HG03025 (cell line): Measurements from ENCODE around the gene WEE2.

Experiments
- ATAC-seq: cut with Tn5 transposase; IDR thresholded peaks from one replicate; pipeline ENCODE4 v1.9.1; 2021; ENCODE audit warnings: mild to moderate bottlenecking, moderate library complexity; ENCODE audit not compliant: unreplicated experiment, low FRiP score

Gene WEE2

GRCh38 chr7:141708351-141708750 lies at the start of gene WEE2:
Gene WEE2, plus strand, starts transcription at chr7:141708353. Its CDS starts 406 bp downstream, at chr7:141708759.
- ATAC-seq = no peak

GRCh38 chr7:141659501-141659900 lies 48.7 kb upstream of the WEE2 start:
- no peak for ATAC-seq

DNA sequence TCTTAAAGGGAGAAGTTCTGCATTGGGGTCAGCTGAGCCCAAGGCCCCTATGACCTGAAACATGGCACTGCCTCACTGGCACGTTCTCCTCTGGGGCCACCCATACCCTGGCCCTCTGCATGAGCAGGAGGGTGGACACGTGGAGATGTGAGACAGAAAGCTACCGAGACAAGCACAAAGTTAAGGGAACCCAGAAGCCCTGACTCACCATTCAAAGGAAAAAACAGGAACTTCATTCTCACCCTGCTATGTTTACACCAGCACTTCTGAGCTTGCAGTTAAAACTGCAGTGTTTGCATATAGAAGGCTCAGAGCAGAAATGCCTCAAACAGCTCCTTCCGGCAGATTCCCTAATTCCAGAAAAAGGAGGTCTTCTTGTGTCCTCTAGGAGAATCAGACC lies 47.9 kb upstream of the WEE2 start:
- ATAC-seq = no peak

- no peak for ATAC-seq
Measured at GRCh38 chr7:141663081-141663849, 44.9 kb upstream of the WEE2 start.

DNA sequence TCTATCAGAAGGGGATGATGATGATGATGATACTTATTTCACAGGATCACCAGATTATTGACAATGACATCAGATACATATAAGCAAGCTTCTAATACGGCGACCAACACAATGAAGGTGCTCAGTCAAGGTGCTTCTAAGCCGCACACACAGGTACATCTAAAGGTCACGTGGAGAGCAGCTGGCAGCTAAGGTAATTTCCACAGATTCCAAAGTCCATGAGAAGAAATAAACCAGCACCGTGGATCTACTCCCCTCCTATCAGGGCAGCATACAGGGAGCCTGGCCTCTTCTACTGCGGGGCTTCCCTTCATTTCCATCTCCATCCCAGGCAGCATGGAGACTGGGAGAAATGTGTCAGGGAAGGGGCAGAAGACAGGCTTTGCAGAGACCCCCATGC lies 43.7 kb upstream of the WEE2 start:
- no peak for ATAC-seq

- ATAC-seq = no peak
Measured at GRCh38 chr7:141665208-141666035, 42.7 kb upstream of the WEE2 start.

- ATAC-seq = no peak
Measured at GRCh38 chr7:141666071-141666470, 42.1 kb upstream of the WEE2 start.

- no peak for ATAC-seq
Measured at GRCh38 chr7:141668853-141669252, 39.3 kb upstream of the WEE2 start.

- ATAC-seq = no peak
Measured at GRCh38 chr7:141671705-141672496, 36.3 kb upstream of the WEE2 start.

GRCh38 chr7:141673346-141673745 lies 34.8 kb upstream of the WEE2 start:
- ATAC-seq = no peak

DNA sequence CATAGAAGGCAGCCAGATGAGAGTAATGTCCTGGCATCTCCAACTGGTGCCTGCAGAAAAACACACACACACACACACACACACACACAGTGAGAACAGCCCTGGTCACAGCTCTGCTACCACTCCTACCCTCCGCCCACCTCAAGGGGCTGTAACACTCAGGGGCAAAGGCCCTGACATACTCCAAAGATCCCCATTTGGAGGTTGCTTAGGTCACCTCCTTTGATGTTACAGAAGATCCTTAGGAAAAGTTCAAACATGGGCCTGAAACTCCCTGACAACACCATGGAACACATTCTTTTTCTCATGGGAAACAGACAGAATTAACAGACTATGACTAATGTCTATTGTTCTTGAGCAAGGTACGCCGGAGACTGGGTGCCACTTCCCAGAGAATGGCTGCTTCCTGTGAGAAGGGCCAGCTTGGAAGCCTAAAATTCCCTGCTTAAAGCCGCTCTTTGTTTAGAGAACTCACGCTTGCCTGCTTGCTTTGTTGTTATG lies 33.9 kb upstream of the WEE2 start:
- no peak for ATAC-seq

DNA sequence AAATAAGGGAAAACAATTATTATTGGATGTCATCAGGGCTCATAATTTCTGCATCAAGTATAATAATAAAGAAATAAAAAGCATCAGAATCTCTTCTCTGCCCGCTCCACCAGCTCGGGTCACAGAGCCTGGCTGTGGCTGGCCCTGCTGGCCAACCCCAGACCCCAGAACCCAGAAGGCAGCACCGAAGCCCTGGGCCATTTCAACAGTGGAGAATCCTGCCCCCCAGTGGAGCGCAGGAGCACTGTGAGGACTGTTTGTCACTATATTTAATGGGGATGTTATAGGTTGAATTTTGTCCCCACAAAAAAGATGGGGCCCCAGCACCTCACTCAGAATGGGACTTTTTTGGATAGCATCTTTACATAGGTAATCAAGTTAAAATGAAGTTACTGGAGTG lies 33.5 kb upstream of the WEE2 start:
- no peak for ATAC-seq

DNA sequence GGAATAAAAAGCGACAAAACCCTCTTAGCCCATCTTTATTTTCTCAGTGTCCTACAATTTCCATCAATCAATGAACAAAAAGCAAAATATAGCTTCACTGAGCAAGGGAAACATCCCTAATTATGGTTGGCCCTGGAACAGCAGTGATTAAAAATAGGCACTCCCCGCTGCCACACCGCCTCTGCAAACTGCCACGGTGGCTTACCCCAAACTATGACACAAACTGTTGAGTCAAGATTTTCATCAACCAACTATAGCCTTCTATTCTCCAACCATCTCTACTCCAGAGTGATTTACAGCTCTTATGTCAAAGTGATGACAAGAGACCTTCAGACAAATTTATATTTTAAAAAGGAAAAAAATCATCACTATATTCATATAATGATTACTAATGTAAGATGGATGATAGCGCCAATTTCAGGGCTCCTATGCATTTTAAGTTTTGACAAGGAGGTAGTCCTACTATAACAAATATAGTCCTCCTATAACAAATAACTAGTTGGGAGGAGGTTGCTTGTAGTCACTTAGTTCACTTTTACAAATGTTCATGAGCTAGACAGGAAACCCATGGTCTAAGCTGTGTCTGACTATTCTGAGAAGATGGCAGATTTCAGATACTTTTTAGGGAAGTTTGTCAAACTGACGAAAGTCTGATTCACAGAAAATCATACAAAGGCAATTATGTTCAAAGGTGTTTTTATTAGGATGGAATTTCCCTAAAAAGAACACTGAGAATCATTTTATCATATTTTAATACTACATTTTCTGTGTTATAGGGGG lies 32.5 kb upstream of the WEE2 start:
- ATAC-seq = no peak

DNA sequence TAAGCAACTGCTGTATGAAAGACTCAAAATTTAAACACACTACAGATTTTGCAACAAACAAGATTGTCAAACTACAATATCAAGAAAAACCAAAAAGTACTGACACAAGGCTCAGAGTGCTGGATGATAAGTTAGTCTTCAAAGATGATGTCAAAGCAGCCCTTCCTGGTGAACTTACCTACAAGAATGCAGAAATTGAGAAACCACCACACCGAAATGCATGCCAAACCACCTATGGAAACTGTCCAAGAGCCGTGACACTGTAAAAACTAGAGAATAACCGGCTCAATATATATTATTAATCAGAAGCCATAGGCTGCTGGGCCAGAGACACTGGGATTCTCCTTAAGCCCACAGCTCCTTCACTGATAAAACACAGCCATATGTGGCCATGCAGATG lies 31.5 kb upstream of the WEE2 start:
- no peak for ATAC-seq

- no peak for ATAC-seq
Measured at GRCh38 chr7:141679014-141679413, 29.1 kb upstream of the WEE2 start.

GRCh38 chr7:141685285-141686023 lies 22.7 kb upstream of the WEE2 start:
- no peak for ATAC-seq

DNA sequence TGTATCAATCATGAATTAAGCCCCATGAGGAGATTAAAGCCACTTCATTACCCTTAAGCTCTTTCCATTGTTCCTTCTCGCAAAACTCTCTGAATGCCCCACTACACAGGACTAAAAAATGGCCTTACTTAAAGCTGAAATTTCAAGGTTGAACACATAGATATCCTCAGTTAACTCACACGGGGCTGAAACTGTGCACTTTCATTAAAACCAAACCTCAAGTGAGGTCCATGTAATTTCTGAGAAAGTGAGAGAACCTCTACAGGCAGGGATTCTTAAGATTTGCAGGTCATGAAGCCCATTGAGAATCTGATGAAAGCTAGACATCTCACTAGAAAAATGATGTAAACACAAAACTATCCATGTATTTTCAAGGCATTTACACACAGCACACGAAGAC lies 22.1 kb upstream of the WEE2 start:
- no peak for ATAC-seq

GRCh38 chr7:141686670-141687069 lies 21.5 kb upstream of the WEE2 start:
- no peak for ATAC-seq

DNA sequence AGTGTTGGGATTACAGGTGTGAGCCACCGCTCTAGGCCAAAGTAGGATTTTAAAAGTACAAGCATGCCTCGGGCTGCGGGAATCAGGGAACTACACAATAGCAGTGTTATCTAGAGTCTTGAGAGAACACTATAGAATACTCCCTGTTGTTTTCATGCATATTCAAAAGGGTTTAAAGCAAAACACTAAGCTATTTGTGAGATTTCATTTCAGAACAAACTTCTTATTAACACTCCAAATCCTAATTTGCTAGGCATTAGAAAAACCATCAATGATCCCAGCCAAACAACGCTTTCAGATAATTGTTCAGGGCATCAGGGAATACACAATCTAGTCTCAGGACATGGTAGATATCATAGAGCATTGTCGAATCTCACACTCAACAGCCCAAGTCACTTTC lies 20.1 kb upstream of the WEE2 start:
- no peak for ATAC-seq
